Karpas-422 (cell line): Measurements from ENCODE around the gene ANKRA2. TPM values are rescaled to one million over a fixed set of nuclear protein-coding genes. Genes with fewer than 3 reads are reported as not detected.

Source experiments
- DNase-seq: peaks from one replicate; pipeline ENCODE4 v3.0.0-alpha.2; 2015
- H2AFZ ChIP-seq: fragments of 200-600 bp; sonication (generic); 2 replicates; pipeline ENCODE4 v1.6.1; 2014; ENCODE audit warnings: antibody characterized with exemption, low read length, mixed read lengths
- H3K27ac ChIP-seq: fragments of 200-600 bp; sonication (generic); 2 replicates; pipeline ENCODE4 v1.5.1; 2014; ENCODE audit warnings: mild to moderate bottlenecking, low read length, moderate library complexity
- H3K27me3 ChIP-seq: fragments of 200-600 bp; sonication (generic); 2 replicates; pipeline ENCODE4 v1.6.1; 2014; ENCODE audit warnings: low read length, mixed read lengths
- H3K36me3 ChIP-seq: fragments of 200-600 bp; sonication (generic); 2 replicates; pipeline ENCODE4 v1.6.1; 2014; ENCODE audit warnings: low read length, mixed read lengths; ENCODE audit not compliant: insufficient read depth
- H3K4me1 ChIP-seq: fragments of 200-600 bp; sonication (generic); 2 replicates; pipeline ENCODE4 v1.6.1; 2014; ENCODE audit warnings: mild to moderate bottlenecking, low read length, mixed read lengths
- H3K4me2 ChIP-seq: fragments of 200-600 bp; sonication (generic); 2 replicates; pipeline ENCODE4 v1.6.1; 2014; ENCODE audit warnings: low read length, low read depth, mild to moderate bottlenecking; ENCODE audit not compliant: poor library complexity, severe bottlenecking
- H3K4me3 ChIP-seq: fragments of 200-600 bp; sonication (generic); 2 replicates; pipeline ENCODE4 v1.5.1; 2014; ENCODE audit warnings: mild to moderate bottlenecking, antibody characterized with exemption, low read length, mixed read lengths
- H3K79me2 ChIP-seq: fragments of 200-600 bp; sonication (generic); 2 replicates; pipeline ENCODE4 v1.6.1; 2014; ENCODE audit warnings: mild to moderate bottlenecking, low read length, mixed read lengths
- H3K9ac ChIP-seq: fragments of 200-600 bp; sonication (generic); 2 replicates; pipeline ENCODE4 v1.6.0; 2014; ENCODE audit warnings: low read length
- H3K9me2 ChIP-seq: fragments of 200-600 bp; sonication (generic), shearing (Covaris generic); replicated peaks from 2 replicates; pipeline ENCODE4 v1.6.0; 2014; ENCODE audit warnings: mild to moderate bottlenecking, low read length, moderate library complexity; ENCODE audit not compliant: insufficient read depth
- H3K9me3 ChIP-seq: fragments of 300-700, 200-600 bp; sonication (generic); 2 replicates; pipeline ENCODE4 v1.6.1; 2014; ENCODE audit warnings: low read length, mixed read lengths
- H4K20me1 ChIP-seq: fragments of 200-600 bp; sonication (generic); 2 replicates; pipeline ENCODE4 v1.6.1; 2014; ENCODE audit warnings: mild to moderate bottlenecking, antibody characterized with exemption, low read length, low read depth; ENCODE audit not compliant: insufficient read depth
- total RNA-seq: library from RNA; depleted of rRNA; stranded (reverse); fragments of >200 nt; shearing (Covaris generic); gene quantifications from 2 replicates; pipeline ENCODE4 v1.2.3, GENCODE V29; 2014; ENCODE audit warnings: low replicate concordance

ANKRA2 gene
- total RNA-seq, 1 experiment from 2014 or later, result 32.3 TPM

DNA sequence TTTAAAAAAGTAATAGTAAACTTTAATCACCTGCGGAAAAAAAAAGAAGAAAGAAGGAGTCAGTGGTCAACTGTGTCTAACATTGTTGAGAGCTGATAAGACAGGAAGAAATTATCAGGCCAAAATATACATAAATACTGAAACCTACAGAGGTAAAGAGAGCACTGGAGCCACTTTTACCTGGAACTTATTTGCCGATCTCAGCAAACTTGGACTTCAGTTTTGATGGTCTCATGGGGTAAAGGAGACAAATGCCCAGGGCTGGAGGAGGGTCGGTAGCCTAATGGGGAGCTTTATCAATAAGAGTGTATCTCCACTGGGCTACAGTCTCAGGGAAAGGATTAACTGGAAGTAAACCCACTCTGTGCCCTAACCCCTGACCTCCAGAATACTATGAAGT lies 33.9 kb upstream of the ANKRA2 start:
- no peaks in the 10 kb centered on the region for H3K9me3 ChIP-seq
- H3K4me3 ChIP-seq, result no peak overlapping the region
- H3K9me2 ChIP-seq, result no peaks in the 10 kb centered on the region
- H4K20me1 ChIP-seq, result no peaks in the 10 kb centered on the region
- no peaks in the 10 kb centered on the region for H3K27me3 ChIP-seq
- H3K9ac ChIP-seq, result no peak overlapping the region
- no peaks in the 10 kb centered on the region for H3K36me3 ChIP-seq
- H3K27ac ChIP-seq, result no peak overlapping the region
- H3K79me2 ChIP-seq, result no peaks in the 10 kb centered on the region
- H3K4me2 ChIP-seq, result no peak overlapping the region
- H3K4me1 ChIP-seq, result no peaks in the 10 kb centered on the region
- DNase-seq, result no peak
- no peak overlapping the region for H2AFZ ChIP-seq

DNA sequence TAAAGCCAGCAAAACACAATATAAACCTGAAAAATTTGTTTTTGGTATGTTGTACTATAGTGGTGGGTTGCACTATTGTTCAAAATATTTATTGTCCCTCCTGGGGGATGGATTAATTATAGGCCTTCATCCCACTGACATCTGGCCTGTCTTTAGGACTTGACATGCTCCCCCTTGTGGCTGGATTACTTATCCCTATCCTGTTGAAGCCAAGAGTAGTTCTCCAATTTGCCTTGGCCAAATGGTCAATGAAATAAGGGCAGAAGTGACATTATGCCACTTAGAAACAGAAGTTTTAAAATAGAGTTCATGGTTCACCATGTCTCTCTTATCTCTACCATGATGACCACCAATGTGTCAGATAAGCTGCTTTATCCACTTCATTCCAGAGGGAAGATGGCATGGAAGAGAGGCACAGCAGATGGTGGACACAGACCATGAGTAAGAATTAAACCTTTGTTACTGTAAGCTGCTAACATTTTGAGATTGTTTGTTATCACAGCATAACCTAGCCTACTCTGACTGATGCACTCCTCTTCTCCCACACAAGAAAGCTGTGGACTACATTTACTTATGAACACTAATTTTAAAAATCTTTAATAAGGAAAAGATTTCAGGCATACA lies 31.4 kb upstream of the ANKRA2 start:
- Histone ChIP-seq H3K9me3 (no peaks in the 10 kb centered on the region), H3K79me2 (no peaks in the 10 kb centered on the region), H3K36me3 (no peaks in the 10 kb centered on the region), H3K9me2 (no peaks in the 10 kb centered on the region), H3K4me1 (no peaks in the 10 kb centered on the region), H3K27me3 (no peaks in the 10 kb centered on the region), H3K9ac (no peak overlapping the region), H2AFZ (no peak overlapping the region), H3K4me3 (no peak overlapping the region), H4K20me1 (no peaks in the 10 kb centered on the region), H3K4me2 (no peak overlapping the region), H3K27ac (no peak overlapping the region)
- peak; percentile 57 for DNase-seq

DNA sequence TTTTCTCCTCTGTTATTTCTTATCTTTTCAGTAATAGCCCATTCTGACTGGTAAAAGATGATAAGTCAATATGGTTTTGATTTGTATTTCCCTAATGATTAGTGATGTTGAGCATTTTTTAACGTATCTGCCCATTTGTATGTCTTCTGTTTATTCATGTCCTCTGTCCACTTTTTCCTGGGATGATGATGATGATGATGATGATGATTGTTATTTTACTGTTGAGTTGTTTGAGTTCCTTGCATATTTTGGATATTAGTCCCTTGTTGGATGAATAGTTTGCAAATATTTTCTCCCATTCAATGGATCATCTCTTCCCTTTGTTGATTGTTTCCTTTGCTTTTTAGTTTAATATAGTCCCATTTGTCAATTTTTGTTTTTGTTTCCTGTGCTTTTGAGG lies 27.1 kb upstream of the ANKRA2 start:
- H3K79me2 ChIP-seq, result no peaks in the 10 kb centered on the region
- no peak overlapping the region for H3K4me3 ChIP-seq

DNA sequence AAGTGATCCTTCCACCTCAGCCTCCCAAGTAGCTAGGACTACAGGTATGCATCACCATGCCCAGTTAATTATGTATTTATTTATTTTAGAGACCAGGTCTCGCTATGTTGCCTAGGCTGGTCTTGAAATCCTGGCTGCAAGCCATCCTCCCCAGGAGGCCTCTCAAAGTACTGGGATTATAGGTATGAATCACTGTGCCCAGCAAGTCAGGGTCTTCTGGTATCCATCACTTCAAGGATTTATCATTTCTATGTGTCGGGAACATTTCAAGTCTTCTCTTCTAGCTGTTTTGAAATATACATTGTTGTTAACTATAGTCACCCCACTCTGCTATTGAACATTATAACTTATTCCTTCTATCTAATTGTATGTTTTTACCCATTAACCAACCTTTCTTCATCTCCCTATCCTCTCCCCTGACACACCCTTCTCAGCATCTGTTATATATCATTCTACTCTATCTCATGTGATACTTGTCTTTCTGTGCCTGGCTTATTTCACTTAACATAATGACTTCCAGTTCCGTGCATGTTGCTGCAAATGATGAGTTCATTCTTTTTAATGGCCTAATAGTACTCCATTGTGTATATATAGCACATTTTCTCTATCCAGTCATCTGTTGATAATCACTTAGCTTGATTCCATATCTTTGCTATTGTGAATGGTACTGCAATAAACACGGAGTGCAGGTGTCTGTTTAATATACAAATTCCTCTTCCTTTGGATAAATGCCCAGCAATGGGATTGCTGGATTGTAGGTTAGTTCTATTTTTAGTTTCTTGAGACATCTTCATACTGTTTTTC lies 26.5 kb upstream of the ANKRA2 start:
- H3K9me2 ChIP-seq, result no peaks in the 10 kb centered on the region
- H3K9me3 ChIP-seq, result no peaks in the 10 kb centered on the region
- H3K36me3 ChIP-seq, result no peaks in the 10 kb centered on the region
- no peak overlapping the region for H3K9ac ChIP-seq
- no peaks in the 10 kb centered on the region for H3K4me1 ChIP-seq
- no peak overlapping the region for H3K4me3 ChIP-seq
- H3K27me3 ChIP-seq, result no peaks in the 10 kb centered on the region
- no peaks in the 10 kb centered on the region for H3K79me2 ChIP-seq
- no peak for DNase-seq
- no peaks in the 10 kb centered on the region; the same call in 1 of the 2 replicates for H4K20me1 ChIP-seq
- no peak overlapping the region for H3K27ac ChIP-seq
- no peak overlapping the region for H2AFZ ChIP-seq
- no peak overlapping the region for H3K4me2 ChIP-seq

More for the DNA sequence above, 27.1 kb upstream of the ANKRA2 start:
- Histone ChIP-seq H4K20me1 (no peaks in the 10 kb centered on the region; the same call in 1 of the 2 replicates), H3K36me3 (no peaks in the 10 kb centered on the region), H3K9ac (no peak overlapping the region), H3K9me2 (no peaks in the 10 kb centered on the region), H3K9me3 (no peaks in the 10 kb centered on the region), H3K4me1 (no peaks in the 10 kb centered on the region), H3K27ac (no peak overlapping the region), H3K4me2 (no peak overlapping the region), H3K27me3 (no peaks in the 10 kb centered on the region), H2AFZ (no peak overlapping the region)
- no peak for DNase-seq

DNA sequence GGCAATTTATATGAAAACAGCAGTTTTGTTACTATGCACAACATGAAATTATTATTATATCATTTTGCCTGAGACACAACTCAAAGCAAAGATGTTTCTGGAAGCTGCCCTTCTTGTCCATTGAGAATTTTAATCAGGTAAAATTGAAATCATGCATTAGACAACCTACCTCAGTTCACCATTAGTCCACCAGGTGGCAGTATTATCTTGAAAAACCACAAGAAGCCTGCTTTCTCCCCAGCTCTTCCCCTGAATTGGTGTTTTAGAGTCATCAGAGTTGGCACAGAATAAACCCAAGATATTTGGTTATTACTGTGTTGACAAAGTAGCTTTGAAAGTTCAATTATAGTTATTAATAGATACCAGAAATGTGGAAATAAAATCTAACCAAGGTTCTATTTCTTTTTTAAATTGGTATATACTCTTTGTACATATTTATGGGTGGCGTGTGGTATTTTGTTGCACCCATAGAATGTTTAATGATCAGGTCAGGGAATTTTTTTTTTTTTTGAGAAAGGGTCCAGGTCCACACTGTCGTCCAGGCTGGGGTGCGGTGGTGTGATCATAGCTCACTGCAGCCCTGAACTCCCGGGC lies 25.8 kb upstream of the ANKRA2 start:
- Histone ChIP-seq H3K4me3 (no peak overlapping the region), H2AFZ (no peak overlapping the region), H3K9me3 (no peaks in the 10 kb centered on the region), H3K27me3 (no peaks in the 10 kb centered on the region), H3K79me2 (no peaks in the 10 kb centered on the region), H3K36me3 (no peaks in the 10 kb centered on the region), H3K9me2 (no peaks in the 10 kb centered on the region), H4K20me1 (no peaks in the 10 kb centered on the region; the same call in 1 of the 2 replicates), H3K4me2 (no peak overlapping the region), H3K4me1 (no peaks in the 10 kb centered on the region), H3K9ac (no peak overlapping the region), H3K27ac (no peak overlapping the region)
- peak; percentile 88 for DNase-seq

DNA sequence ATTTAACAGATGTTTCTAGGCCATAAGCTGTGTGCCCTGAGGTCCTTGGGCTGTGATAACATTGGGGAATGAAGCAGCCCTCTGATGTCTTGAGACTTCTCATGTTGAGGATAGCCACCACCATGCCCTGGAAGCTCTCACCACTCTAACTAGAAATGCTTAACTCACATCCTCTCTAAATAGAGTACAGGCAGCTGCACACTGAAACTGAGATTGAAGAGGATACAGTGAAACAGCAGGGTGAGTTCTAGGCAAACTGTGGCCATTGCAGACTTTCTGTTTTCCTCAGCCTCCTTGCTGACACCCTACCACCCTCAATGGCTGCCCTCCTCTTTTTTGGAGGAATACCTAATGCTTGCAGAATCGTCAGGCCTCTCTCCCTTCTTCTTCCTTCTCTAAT lies 22.5 kb upstream of the ANKRA2 start:
- Histone ChIP-seq H3K4me2 (no peak overlapping the region), H3K27ac (no peak overlapping the region), H3K79me2 (no peaks in the 10 kb centered on the region), H2AFZ (no peak overlapping the region), H4K20me1 (peaks cover 5% of the 10 kb centered on the region; the same call in 1 of the 2 replicates), H3K36me3 (peaks cover 3% of the 10 kb centered on the region; the same call in 1 of the 2 replicates), H3K27me3 (no peaks in the 10 kb centered on the region), H3K4me3 (no peak overlapping the region), H3K9me2 (no peaks in the 10 kb centered on the region), H3K9me3 (no peaks in the 10 kb centered on the region), H3K4me1 (no peaks in the 10 kb centered on the region), H3K9ac (no peak overlapping the region)
- DNase-seq, result no peak

DNA sequence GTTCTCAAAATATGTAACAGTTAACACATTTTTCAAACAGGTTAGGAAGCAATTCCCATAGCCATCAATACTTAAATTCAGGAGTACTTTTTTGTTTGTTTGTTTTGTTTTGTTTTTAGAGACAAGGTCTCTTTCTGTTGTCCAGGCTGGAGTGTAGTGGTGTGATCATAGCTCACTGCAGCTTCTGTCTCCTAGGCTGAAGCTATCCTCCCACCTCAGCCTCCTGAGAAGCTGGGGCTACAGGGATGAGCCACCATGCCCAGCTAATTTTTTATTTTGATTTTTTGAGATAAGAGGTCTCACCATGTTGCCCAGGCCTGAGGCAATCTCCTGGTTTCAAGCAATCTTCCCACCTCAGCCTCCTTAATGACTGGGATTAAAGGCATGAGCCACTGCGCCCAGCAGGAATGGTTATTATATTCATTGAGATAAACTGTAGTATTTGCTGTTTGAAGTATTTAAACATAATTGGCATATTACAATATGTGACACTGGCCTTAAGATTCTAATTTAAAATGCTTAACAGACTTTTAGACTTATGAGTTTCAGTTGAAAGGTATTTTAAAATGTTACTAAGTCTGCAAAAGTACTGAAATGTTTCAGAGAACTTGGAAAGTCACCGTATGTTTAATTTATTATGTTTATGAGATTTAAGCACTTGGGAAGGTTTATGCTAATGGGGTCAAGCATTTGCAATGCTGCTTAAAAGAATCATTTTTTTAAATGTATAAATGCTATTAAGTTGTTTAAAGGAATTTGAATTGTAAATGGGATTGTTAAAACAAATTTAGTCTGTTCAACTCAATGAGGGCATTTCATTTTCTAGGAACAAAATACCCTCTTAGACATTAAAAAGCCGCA lies 17.1 kb upstream of the ANKRA2 start:
- H2AFZ ChIP-seq, result no peak overlapping the region
- no peak overlapping the region for H3K9ac ChIP-seq
- no peaks in the 10 kb centered on the region for H3K4me1 ChIP-seq
- DNase-seq, result no peak
- H3K36me3 ChIP-seq, result peaks cover 41% of the 10 kb centered on the region
- no peak overlapping the region for H3K4me2 ChIP-seq
- no peak overlapping the region for H3K27ac ChIP-seq
- H3K9me3 ChIP-seq, result no peaks in the 10 kb centered on the region
- peaks cover 4% of the 10 kb centered on the region; the same call in 1 of the 2 replicates for H3K79me2 ChIP-seq
- H4K20me1 ChIP-seq, result peaks cover 9% of the 10 kb centered on the region; the same call in 1 of the 2 replicates
- no peaks in the 10 kb centered on the region for H3K27me3 ChIP-seq
- no peaks in the 10 kb centered on the region for H3K9me2 ChIP-seq
- no peak overlapping the region for H3K4me3 ChIP-seq
